Measurements from ENCODE around the gene CHCHD3.

CHCHD3 gene

GRCh38 chr7:133079296-133079695, 2.6 kb downstream of the CHCHD3 start:
- no peak for DNase-seq (ENCODE audit: low spot score)

- DNase-seq (ENCODE audit: low spot score) = no peak
These were observed 4.5 kb downstream of the CHCHD3 start for GRCh38 chr7:133077394-133077793.

DNA sequence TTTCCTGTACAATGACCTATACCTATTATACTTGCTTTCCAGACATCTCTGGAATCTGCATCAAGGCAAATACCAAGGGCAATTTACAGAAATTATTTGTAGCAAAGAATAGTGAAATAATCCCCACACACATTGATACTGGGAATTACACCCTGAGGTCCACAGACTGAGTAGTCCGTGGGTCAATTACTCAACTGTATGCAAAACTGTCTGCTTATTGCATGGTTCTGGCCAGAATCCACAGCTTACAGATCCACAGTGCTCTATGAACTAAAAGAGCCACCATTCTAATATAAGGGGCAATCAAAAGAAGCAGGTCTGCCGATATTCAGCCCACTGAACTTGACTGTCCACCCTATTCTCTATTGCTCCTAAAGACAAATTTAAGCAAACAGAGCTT, 5.7 kb downstream of the CHCHD3 start:
- no peak for DNase-seq (ENCODE audit: low spot score)

GRCh38 chr7:133071506-133071905, 10.4 kb downstream of the CHCHD3 start:
- DNase-seq (ENCODE audit: low spot score) = no peak

DNA sequence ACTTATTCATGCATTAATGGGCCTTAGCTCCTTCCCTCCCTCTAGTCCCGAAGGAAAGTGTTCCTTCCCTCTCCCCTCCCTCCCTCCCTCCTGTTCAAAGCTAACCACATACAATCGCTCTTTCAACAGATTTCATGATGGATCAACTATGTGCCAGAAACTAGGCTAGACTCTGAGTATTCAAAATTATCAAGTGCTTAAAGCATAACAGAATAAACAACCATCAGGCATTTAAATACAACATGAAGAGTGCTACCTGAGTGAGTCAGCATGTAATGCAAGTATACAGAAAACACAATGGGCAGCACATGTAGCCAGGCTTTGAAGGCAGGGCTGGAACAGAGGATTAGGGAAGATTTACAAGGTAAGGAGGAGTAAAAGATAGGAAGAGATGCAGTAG, 11.3 kb downstream of the CHCHD3 start:
- DNase-seq (ENCODE audit: low spot score) = peak; percentile 77

DNA sequence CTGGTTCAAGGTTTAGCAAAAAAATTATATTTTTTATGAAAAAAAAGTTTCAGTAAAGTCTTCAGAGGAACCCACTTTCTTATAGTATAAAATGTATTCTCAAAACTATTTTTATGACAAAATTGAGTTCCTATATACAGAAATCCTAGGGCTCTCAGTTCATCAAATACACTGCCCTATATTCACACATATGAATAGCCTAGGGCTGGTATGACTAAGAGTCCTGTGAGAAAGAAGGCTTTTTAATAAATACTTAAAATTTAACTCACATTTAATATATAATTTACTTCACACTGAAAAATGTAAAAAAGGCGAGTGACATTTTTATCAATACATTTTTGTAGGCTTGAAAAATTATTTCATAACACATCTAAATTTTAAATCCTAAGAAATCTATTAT, 16.6 kb downstream of the CHCHD3 start:
- DNase-seq (ENCODE audit: low spot score) = no peak

- no peak for DNase-seq (ENCODE audit: low spot score)
These were observed 17.6 kb downstream of the CHCHD3 start for GRCh38 chr7:133064082-133064820.

DNA sequence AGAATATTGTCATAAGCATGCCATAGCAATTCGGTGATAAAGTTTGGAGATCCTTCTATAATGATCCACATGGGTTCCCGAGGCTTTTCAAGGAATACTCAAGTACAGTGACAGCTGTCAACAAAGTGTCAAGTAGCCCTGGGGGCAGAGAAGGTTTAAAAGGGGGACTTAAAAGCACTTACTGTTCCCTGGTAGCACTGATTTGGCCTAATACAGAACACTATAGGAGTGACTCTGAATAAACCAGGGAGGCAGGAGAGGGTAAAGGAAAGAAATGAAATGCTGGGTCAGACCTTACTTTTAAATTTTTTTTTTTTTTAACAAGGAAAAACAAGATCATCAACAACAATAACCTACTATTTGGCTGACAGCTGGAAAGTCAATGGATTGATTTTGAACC, 20.1 kb downstream of the CHCHD3 start:
- no peak for DNase-seq (ENCODE audit: low spot score)

DNA sequence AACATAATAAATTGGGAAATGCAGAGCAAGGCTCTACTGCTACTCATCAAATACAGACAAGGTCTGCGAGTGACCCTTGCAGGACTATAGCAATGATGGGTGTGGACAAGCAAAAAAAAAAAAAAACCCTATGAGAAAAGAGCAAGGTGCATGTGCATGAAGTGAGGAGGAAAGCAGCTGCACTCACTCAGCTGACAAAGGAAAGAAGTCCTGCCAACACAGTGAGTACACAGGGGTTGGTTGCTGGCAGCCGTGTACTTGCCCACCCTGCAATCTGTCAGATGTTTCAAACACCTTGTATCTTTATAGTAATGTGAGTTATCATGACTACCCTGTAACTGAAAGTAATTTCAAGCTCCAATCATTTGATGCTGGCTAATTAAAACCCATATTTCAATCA, 20.5 kb downstream of the CHCHD3 start:
- no peak for DNase-seq (ENCODE audit: low spot score)

- DNase-seq (ENCODE audit: low spot score) = no peak
These were observed 21.9 kb downstream of the CHCHD3 start for GRCh38 chr7:133060004-133060403.

- no peak for DNase-seq (ENCODE audit: low spot score)
These were observed 22.6 kb downstream of the CHCHD3 start for GRCh38 chr7:133059263-133059662.

- no peak for DNase-seq (ENCODE audit: low spot score)
These were observed 25.3 kb downstream of the CHCHD3 start for GRCh38 chr7:133056370-133057238.

DNA sequence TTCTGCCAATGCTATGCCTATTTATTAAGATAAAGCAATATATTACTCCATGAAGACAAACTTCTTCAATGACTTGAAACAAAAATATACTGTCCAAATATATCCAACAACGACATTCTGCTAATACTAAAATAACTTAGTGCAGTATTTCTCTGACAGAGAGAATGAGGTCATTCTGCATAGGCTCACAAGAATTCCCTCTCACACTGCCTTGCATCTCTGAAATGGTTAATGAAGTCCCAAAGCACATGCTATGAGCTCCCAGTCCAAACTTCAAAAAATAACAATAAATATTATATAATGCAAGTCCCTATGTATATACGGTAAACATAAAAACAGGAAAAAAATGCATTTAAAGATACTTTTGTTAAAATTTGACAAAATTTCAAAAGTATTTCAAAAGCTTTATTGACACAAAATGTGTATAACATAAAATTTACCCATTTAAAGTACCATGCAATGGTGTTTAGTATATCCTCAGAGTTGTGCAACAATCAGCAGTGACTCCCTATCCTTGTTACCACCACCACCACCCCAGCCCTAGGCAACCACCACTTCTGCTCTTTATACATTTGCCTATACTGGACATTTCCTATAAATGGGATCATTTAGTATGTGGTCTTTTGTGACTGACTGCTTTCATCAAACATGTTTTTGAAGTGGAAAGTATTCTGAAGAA, 27.6 kb downstream of the CHCHD3 start:
- DNase-seq (ENCODE audit: low spot score) = no peak

DNA sequence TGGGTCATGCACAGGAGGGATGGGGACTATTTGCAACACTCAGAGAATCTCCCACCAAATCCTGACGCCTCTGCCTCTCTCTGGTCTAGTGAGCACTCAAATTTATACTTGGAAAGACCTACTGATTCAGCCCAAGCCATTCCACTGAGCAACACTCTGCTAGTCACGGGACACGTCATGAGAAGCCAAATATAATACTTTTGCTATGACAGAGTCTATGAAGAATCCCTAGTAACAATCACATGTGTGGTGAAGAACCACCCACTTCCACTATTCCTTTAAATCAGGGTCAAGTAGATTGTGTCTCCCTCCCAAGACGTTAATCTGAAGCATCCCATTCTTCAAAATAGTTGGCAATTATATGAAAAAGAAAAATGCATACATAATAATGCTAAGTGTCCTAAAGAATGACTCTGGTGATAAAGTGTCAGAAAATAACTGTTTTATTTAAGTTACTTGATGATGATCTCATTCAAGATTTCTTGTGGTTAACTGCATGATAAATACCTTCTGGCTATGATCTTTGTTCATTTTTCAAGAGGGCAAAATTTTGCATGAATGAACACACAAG, 28.5 kb downstream of the CHCHD3 start:
- DNase-seq (ENCODE audit: low spot score) = no peak

DNA sequence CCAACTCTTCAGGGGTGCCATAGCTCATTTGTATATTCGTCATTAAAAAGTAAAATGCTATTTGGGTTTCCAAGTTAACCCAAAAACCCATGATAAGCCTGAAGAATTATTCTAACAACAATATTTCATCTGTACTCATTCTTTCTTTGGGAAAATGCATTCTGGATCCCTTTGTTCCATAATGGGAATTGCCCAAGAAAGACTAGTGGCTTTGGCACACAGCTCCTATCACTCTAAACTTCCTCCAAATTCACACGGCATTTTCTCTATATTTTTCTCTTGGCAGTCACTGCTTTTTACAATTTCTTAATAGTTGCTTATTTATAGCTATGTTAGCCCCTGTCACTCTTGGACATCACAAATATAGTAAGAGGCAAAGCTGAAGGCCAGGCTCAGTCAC, 29.1 kb downstream of the CHCHD3 start:
- no peak for DNase-seq (ENCODE audit: low spot score)

DNA sequence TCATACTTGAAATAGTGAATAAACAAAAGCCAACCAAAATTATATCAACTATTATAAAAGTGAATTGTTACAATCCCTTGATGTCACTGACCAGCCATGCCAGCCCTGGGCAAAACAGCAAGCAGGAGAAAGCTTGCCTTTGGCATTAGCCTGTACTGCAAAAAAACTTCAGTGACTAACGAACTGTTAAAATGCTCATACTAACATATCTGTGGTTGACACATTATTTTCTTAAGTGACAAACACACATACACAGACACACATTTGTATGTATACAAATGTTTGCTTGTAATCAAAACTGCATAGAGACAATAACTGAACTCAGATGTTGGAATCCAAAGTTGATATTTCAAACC, 29.5 kb downstream of the CHCHD3 start:
- no peak for DNase-seq (ENCODE audit: low spot score)

- DNase-seq (ENCODE audit: low spot score) = no peak
These were observed 30.0 kb downstream of the CHCHD3 start for GRCh38 chr7:133051719-133052400.

GRCh38 chr7:133051066-133051465, 30.8 kb downstream of the CHCHD3 start:
- DNase-seq (ENCODE audit: low spot score) = no peak

DNA sequence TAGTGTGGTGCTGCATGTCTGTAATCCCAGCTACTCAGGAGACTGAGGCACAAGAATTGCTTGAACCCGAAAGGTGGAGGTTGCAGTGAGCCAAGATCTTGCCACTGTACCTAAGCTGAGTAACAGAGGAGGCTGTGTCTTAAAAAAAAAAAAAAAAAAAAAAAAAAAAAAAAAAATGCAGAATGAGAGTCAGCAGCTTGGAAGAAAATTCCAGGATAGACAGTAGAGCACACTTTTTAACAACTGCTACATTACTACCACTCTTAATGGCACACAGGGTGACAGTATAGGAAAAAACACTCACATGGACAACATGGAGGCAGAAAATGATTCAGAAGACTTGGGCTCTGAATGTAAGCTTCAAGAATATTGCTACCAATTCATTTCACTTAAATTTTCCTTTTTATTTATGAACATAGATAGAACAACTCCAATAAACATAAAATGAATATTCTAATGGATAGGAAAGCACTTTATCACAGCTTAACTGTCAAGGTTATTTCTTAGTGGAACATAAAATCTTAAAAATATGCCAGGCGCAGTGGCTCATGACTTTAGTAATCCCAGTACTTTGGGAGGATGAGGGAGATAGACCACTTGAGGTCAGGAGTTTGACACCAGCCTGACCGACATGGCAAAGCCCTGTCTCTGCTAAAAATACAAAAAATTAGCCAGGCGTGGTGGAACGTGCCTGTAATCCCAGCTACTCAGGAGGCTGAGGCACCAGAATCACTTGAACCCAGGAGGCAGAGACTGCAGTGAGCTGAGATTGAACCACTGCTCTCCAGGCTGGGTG, 31.5 kb downstream of the CHCHD3 start:
- DNase-seq (ENCODE audit: low spot score) = no peak

- DNase-seq (ENCODE audit: low spot score) = no peak
These were observed 33.3 kb downstream of the CHCHD3 start for GRCh38 chr7:133048589-133048988.

DNA sequence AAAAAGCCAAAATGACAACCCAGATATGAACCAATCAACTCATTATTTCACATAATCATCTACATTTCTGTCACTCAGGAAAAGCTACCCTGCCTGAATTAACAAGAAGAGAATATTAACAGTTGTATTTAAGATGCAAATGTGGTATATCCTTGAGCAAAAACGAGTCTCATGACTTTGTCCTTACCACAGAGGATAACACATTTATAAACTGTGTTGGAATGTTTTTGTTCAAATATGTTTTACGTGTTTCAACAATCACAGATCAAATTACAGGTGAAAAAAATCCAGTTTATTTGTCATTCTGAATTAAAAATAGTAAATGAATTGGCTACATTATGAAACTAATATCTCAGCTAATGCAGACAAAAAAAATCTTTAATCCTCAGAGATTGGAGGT, 34.6 kb downstream of the CHCHD3 start:
- DNase-seq (ENCODE audit: low spot score) = no peak

All from pons (tissue), 1 donor.